OCI-LY7 (cell line): ENCODE data around the gene KRT28.

Source experiments
- EZH2phosphoT487 ChIP-seq: fragments of 200-600 bp; sonication (generic); IDR thresholded peaks from 2 replicates; pipeline ENCODE4 v1.6.1; 2018; ENCODE audit warnings: low read depth, borderline replicate concordance, mild to moderate bottlenecking, mixed run types, antibody characterized with exemption, low read length, moderate library complexity, mixed read lengths
- TF ChIP-seq, protein P1 (sequence below): fragments of 200-600 bp; sonication (generic); conservative IDR thresholded peaks from 2 replicates; pipeline ENCODE4 v1.5.1; 2014; ENCODE audit warnings: mild to moderate bottlenecking, antibody characterized with exemption, low read length, moderate library complexity, mixed read lengths

DNA sequence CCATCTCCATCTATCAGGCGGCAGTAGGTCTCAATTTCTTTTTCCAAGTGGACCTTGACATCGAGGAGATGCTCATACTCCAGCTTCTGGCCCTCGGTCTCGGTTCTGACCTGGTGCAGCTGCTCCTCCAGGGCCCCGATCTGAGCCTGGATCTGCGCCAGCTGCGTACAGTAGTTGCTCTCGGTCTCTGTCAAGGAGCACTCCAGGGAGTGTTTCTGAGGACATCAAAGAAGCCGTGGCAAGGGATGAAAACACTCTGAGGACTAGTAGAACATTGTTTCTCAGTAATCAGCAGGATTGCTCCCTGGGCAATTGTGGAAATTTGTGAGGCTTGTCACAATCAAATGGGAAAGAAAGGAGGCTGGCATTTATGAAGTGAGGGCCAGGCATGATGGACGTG is 5.9 kb downstream of the KRT28 start:
- TF ChIP-seq, protein P1, sequence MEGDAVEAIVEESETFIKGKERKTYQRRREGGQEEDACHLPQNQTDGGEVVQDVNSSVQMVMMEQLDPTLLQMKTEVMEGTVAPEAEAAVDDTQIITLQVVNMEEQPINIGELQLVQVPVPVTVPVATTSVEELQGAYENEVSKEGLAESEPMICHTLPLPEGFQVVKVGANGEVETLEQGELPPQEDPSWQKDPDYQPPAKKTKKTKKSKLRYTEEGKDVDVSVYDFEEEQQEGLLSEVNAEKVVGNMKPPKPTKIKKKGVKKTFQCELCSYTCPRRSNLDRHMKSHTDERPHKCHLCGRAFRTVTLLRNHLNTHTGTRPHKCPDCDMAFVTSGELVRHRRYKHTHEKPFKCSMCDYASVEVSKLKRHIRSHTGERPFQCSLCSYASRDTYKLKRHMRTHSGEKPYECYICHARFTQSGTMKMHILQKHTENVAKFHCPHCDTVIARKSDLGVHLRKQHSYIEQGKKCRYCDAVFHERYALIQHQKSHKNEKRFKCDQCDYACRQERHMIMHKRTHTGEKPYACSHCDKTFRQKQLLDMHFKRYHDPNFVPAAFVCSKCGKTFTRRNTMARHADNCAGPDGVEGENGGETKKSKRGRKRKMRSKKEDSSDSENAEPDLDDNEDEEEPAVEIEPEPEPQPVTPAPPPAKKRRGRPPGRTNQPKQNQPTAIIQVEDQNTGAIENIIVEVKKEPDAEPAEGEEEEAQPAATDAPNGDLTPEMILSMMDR = no peak
- no peak for TF ChIP-seq EZH2phosphoT487
